Uterus (tissue), 4 donors: ENCODE results near the gene IFIT3. TPM values are rescaled to one million over a fixed set of nuclear protein-coding genes. Genes with fewer than 3 reads are reported as not detected.

Experiments used
- DNase-seq, 2 donors: peaks; one replicate each; pipeline ENCODE4 v3.0.0-alpha.2; 2019 to 2020
- H3K27ac ChIP-seq, 2 donors: fragments of 200-600 bp; sonication (generic); 1 replicate in 1 of 2; 2 replicates in 1 of 2; pipeline ENCODE4 v1.5.1; 2016 to 2018
- H3K27me3 ChIP-seq, 2 donors: fragments of 200-600 bp; sonication (generic); one replicate each; pipeline ENCODE4 v1.5.1; 2018 to 2019; ENCODE audit warnings: control low read depth in 1 of 2
- H3K36me3 ChIP-seq, 2 donors: fragments of 200-600 bp; sonication (generic); one replicate each; pipeline ENCODE4 v1.5.1; 2019; ENCODE audit warnings: control low read depth in 1 of 2
- H3K4me1 ChIP-seq, 2 donors: fragments of 200-600 bp; sonication (generic); one replicate each; pipeline ENCODE4 v1.5.1; 2018 to 2019; ENCODE audit warnings: control low read depth in 1 of 2
- H3K4me3 ChIP-seq, 2 donors: fragments of 200-600 bp; sonication (generic); 1 replicate in 1 of 2; 2 replicates in 1 of 2; pipeline ENCODE4 v1.5.1; 2018 to 2019; ENCODE audit warnings: mild to moderate bottlenecking in 1 of 2
- H3K9me3 ChIP-seq, 2 donors: fragments of 200-600 bp; sonication (generic); one replicate each; pipeline ENCODE4 v1.5.1; 2019; ENCODE audit warnings: control low read depth in 1 of 2
- POLR2A ChIP-seq, 2 donors: fragments of 450-650 bp; IDR thresholded peaks; one replicate each; pipeline ENCODE4 v1.6.1; 2016; ENCODE audit warnings: antibody characterized with exemption in 2 of 2, mild to moderate bottlenecking in 1 of 2, moderate library complexity in 1 of 2
- intact Hi-C: fragments of 100-400 bp; cut with DNase I; formaldehyde crosslinking; loops from one replicate; pipeline ENCODE4 v1.15.1; 2023; ENCODE audit warnings: low total_unique reads
- total RNA-seq, 4 donors: library from RNA; depleted of rRNA in 3 of 4; stranded (reverse); fragments of >200 nt in 3 of 4; gene quantifications; one replicate each; pipeline versions ENCODE4 v1.1.0 to v1.2.4, GENCODE V29; 2014 to 2023
- TF ChIP-seq, protein P1 (sequence below), 4 experiments: fragments of 200-600 bp in 2 of 4; fragments of 450-650 bp in 2 of 4; sonication (generic) in 2 of 4; IDR thresholded peaks; one replicate each; pipeline ENCODE4 v1.5.1; 2016 to 2019; ENCODE audit warnings: antibody characterized with exemption in 4 of 4, mild to moderate bottlenecking in 2 of 4, moderate library complexity in 1 of 4
- donor health status: DM: yes; HTN: yes; CAD: no.

IFIT3 gene
- total RNA-seq, 4 donors from 2014 or later: 6.9 to 25.3 (median 15.6) TPM

DNA sequence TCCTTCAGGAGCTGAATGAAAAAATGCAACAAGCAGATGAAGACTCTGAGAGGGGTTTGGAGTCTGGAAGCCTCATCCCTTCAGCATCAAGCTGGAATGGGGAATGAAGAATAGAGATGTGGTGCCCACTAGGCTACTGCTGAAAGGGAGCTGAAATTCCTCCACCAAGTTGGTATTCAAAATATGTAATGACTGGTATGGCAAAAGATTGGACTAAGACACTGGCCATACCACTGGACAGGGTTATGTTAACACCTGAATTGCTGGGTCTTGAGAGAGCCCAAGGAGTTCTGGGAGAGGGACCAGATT is 20.6 kb upstream of the IFIT3 start:
- no peaks in the 10 kb centered on the region for H3K36me3 ChIP-seq
- no peak overlapping the region for H3K4me3 ChIP-seq
- no peak for DNase-seq
- H3K27me3 ChIP-seq: no peaks in the 10 kb centered on the region
- no peak for TF ChIP-seq POLR2A (IDR thresholded peaks at IDR 0.05)
- TF ChIP-seq, protein P1, sequence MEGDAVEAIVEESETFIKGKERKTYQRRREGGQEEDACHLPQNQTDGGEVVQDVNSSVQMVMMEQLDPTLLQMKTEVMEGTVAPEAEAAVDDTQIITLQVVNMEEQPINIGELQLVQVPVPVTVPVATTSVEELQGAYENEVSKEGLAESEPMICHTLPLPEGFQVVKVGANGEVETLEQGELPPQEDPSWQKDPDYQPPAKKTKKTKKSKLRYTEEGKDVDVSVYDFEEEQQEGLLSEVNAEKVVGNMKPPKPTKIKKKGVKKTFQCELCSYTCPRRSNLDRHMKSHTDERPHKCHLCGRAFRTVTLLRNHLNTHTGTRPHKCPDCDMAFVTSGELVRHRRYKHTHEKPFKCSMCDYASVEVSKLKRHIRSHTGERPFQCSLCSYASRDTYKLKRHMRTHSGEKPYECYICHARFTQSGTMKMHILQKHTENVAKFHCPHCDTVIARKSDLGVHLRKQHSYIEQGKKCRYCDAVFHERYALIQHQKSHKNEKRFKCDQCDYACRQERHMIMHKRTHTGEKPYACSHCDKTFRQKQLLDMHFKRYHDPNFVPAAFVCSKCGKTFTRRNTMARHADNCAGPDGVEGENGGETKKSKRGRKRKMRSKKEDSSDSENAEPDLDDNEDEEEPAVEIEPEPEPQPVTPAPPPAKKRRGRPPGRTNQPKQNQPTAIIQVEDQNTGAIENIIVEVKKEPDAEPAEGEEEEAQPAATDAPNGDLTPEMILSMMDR (IDR thresholded peaks at IDR 0.05): no peak
- intact Hi-C loops: no loop called here
- no peaks in the 10 kb centered on the region for H3K4me1 ChIP-seq
- H3K27ac ChIP-seq: no peak overlapping the region
- no peaks in the 10 kb centered on the region for H3K9me3 ChIP-seq

DNA sequence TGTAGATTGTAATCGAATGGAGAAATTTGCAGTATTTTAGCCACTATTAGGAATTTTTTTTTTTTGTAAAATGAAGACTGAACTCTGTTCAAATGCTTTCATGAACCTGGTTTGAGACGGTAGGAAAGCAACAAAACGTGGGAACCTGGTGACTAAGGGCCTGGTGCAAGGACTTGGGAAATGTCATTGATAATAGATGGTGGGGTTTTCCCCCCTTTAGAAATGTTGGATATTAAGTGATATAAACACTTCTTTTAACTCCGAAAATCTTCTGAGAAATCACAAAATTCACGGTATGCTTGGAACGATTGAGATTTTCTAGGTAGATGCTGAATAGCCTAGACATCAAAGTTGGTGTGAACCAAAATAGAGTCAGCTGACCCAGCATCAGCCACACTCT is 19.5 kb upstream of the IFIT3 start:
- Histone ChIP-seq H3K27me3 (no peaks in the 10 kb centered on the region), H3K36me3 (no peaks in the 10 kb centered on the region), H3K4me3 (no peak overlapping the region), H3K27ac (no peak overlapping the region), H3K9me3 (no peaks in the 10 kb centered on the region), H3K4me1 (no peaks in the 10 kb centered on the region)
- intact Hi-C loops: no loop called here
- no peak for TF ChIP-seq POLR2A (IDR thresholded peaks at IDR 0.05)
- TF ChIP-seq, protein P1 (IDR thresholded peaks at IDR 0.05): no peak
- DNase-seq: no peak

GRCh38 chr10:89308736-89309135 is 19.1 kb upstream of the IFIT3 start:
- H3K27me3 ChIP-seq: no peaks in the 10 kb centered on the region

DNA sequence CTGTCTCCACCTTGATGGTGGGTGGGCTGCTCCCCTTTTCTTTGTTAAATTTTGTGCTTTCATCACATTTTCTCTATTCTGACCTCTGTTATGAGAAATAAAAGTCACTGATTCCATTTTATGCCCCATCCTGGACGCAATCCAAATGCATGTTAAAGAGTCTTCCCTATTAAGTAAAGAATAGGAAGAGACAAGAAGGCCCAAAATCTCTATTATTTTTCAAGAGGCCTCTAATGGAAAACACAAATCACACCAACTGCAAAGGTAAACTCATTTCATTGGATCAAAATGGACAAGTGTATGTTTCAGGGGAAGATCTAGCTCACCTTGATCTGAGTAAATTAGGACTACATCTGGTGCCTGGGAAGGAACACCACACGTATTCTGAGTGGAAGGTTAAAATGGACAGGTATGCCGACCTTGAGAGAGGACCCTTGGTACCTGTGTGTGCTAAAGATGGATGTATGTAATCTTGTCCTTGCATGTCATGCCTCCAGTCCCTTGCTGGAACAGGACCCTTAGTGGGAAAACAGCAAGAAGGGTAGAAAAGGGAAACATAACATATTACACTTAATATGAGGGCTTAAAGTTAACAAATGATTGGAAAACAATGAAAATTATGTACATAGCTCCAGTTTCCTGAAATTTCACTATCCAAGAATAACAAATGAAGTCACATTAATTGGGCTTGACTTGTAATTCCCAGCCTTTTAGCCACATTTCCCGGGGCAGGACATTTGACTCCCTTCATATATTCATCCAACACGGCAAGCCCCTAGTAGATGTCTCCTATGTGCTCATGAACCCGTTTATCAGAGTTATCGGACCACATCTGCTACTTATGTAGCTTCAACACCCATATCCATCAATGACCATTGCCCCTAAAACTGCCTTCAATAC is 18.4 kb upstream of the IFIT3 start:
- DNase-seq: no peak
- Histone ChIP-seq H3K27me3 (no peaks in the 10 kb centered on the region), H3K9me3 (no peaks in the 10 kb centered on the region), H3K27ac (no peak overlapping the region), H3K36me3 (no peaks in the 10 kb centered on the region), H3K4me3 (no peak overlapping the region), H3K4me1 (no peaks in the 10 kb centered on the region)
- no peak for TF ChIP-seq POLR2A (IDR thresholded peaks at IDR 0.05)
- TF ChIP-seq, protein P1 (IDR thresholded peaks at IDR 0.05): no peak
- intact Hi-C loops: no loop called here

More at GRCh38 chr10:89308736-89309135, 19.1 kb upstream of the IFIT3 start:
- TF ChIP-seq, protein P1 (IDR thresholded peaks at IDR 0.05): no peak
- no peak for DNase-seq
- no peaks in the 10 kb centered on the region for H3K4me1 ChIP-seq
- H3K4me3 ChIP-seq: no peak overlapping the region
- no peak overlapping the region for H3K27ac ChIP-seq
- intact Hi-C loops: no loop called here
- H3K9me3 ChIP-seq: no peaks in the 10 kb centered on the region
- no peaks in the 10 kb centered on the region for H3K36me3 ChIP-seq

DNA sequence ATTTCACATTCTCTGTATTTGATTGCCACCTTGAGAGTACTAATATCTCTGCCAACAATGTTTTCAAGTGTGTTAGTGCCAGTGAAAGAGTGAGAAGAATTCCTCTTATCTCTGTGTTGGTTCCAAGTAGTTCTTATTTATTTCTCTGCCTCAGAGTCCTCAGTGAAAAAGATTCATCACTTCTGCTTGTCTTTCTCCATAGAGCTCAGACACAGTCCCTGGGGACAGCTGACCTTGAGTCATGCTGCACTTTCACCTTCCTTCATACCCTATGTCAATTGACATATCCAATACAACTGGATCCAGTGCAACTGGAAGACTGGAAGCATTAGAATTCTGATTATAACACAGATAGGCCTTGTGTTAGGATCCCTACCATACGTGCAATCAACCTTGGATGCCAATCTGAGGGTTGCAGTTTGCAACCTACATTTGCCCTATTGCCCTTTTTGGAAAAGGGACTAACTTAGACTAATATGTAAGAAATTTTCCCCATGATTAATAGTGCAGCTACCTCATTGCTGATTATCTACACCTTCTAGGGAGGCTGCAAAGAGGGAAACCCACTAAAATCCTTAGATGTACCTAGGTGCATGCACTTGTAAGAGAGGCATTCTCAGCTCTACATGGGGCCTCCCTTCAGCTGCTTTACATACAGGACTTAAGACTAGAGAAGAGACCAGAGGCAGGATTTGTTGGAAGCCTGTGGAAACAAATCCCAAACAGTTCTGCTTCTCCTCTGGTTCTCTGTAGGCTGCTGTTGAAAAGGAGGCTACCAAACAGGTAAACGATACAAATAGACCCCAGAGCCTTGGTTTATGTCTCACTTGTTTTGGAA is 17.5 kb upstream of the IFIT3 start:
- Histone ChIP-seq H3K27ac (no peak overlapping the region), H3K4me3 (no peak overlapping the region), H3K4me1 (no peaks in the 10 kb centered on the region), H3K36me3 (no peaks in the 10 kb centered on the region), H3K27me3 (no peaks in the 10 kb centered on the region), H3K9me3 (no peaks in the 10 kb centered on the region)
- intact Hi-C loops: no loop called here
- no peak for DNase-seq
- TF ChIP-seq, protein P1 (IDR thresholded peaks at IDR 0.05): no peak
- no peak for TF ChIP-seq POLR2A (IDR thresholded peaks at IDR 0.05)
